ENCODE measurements around the gene CRIM1. TPM values are rescaled to one million over a fixed set of nuclear protein-coding genes. Genes with fewer than 3 reads are reported as not detected.

Gene CRIM1
- total RNA-seq, 6 donors from 2014 or later: 74.7 to 128 (median 110) TPM

DNA sequence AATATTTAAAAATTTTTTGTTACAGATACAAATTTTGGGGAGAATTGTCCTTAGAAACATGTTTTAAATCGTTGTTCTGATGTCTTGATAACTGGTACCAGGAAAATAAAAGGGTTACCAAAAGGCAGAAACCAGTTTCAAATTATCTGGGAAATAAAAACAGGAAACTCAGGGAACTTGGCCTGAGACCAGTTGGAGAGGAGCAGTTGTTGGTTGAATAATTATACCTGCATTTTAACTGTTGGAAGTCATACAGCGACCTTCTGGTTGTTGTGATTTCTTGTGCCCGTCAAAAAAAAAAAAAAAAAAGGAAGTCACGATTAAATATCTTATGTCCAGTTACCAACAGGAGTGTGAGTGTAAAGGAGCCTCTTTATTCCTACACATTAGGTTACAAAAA is 51.8 kb downstream of the CRIM1 start:
- ATAC-seq (ENCODE audit: low FRiP score in 2 of 2): no peak
- Histone ChIP-seq H3K9me3 (no peaks in the 10 kb centered on the region), H3K4me3 (no peak overlapping the region), H3K27me3 (no peaks in the 10 kb centered on the region), H3K4me1 (peaks cover 33 to 70% (median 53%) of the 10 kb centered on the region in 4 donors), H3K27ac (peak overlapping the region in 2 of 4 donors; percentile 61 to 84), H3K36me3 (no peaks in the 10 kb centered on the region)
- DNase-seq: no peak
- WGBS, 2 donors: 41 to 44% methylated on average over 4 of the region's 4 CpGs
- no peak for TF ChIP-seq EP300 (IDR thresholded peaks at IDR 0.05)
- TF ChIP-seq, protein P1, sequence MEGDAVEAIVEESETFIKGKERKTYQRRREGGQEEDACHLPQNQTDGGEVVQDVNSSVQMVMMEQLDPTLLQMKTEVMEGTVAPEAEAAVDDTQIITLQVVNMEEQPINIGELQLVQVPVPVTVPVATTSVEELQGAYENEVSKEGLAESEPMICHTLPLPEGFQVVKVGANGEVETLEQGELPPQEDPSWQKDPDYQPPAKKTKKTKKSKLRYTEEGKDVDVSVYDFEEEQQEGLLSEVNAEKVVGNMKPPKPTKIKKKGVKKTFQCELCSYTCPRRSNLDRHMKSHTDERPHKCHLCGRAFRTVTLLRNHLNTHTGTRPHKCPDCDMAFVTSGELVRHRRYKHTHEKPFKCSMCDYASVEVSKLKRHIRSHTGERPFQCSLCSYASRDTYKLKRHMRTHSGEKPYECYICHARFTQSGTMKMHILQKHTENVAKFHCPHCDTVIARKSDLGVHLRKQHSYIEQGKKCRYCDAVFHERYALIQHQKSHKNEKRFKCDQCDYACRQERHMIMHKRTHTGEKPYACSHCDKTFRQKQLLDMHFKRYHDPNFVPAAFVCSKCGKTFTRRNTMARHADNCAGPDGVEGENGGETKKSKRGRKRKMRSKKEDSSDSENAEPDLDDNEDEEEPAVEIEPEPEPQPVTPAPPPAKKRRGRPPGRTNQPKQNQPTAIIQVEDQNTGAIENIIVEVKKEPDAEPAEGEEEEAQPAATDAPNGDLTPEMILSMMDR (IDR thresholded peaks at IDR 0.05): no peak
- no peak for TF ChIP-seq POLR2A (IDR thresholded peaks at IDR 0.05)
- no peak for TF ChIP-seq POLR2AphosphoS5 (IDR thresholded peaks at IDR 0.05)

DNA sequence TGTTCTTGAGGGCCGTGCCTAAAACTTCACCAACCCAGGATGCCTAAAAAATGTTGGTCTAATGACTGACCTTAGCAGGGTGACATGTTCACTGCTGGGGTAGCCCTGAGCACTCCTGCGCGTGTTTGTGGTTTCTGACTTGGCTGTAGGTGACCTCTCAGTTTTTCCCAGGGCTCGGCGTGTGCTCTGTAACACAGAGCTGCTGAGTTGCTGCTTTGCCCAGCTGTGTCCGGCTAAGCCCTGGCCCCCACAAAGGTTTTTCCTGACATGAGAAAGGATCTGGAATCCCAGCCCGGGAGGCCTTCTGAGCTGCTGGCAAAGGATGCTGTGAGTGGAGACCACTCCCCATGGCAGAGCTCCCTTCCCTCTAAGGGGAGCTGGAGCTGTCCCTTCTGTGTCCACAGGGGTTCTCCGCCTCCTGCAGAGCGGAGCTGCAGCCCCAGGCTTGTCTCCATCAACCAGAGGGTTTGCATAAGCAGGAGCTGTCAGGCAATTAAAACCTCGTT is 52.7 kb downstream of the CRIM1 start:
- Histone ChIP-seq H3K36me3 (no peaks in the 10 kb centered on the region), H3K27me3 (no peaks in the 10 kb centered on the region), H3K27ac (peak overlapping the region in 3 of 4 donors; percentile 22 to 84 (median 61)), H3K4me1 (peaks cover 35 to 79% (median 54%) of the 10 kb centered on the region in 4 donors), H3K9me3 (no peaks in the 10 kb centered on the region), H3K4me3 (no peak overlapping the region)
- DNase-seq (no peak), ATAC-seq (ENCODE audit: low FRiP score in 2 of 2) (peak; percentile 26 to 54)
- 52 to 68% methylated on average over 8 to 9 of the region's 10 CpGs for WGBS, 2 donors
- no peak for TF ChIP-seq POLR2AphosphoS5 (IDR thresholded peaks at IDR 0.05)
- no peak for TF ChIP-seq EP300 (IDR thresholded peaks at IDR 0.05)
- TF ChIP-seq, protein P1 (IDR thresholded peaks at IDR 0.05): no peak
- TF ChIP-seq POLR2A (IDR thresholded peaks at IDR 0.05): no peak

DNA sequence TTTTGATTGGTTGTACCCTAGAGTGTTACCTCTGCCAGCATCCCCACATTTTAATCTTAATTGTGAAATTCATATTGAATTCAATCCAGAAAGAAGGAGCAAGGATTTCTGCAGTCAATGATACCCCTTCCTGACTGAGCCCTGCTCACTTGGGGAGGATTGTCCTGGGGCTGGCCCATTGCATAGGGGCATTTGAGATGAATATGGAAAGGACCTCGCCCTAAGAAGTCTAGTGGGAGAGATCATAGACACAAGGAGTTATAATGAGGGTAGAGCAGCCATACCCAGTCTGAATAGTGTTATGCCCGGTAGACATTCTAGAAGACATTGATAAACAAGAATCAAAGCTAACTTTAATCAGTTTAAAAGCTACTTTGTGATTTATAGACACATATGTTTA is 53.8 kb downstream of the CRIM1 start:
- Histone ChIP-seq H3K27ac (peak overlapping the region in 2 of 4 donors; percentile 36 to 84), H3K4me3 (no peak overlapping the region), H3K4me1 (peaks cover 41 to 72% (median 54%) of the 10 kb centered on the region in 4 donors), H3K9me3 (no peaks in the 10 kb centered on the region), H3K36me3 (no peaks in the 10 kb centered on the region), H3K27me3 (no peaks in the 10 kb centered on the region)
- TF ChIP-seq EP300 (IDR thresholded peaks at IDR 0.05) (no peak), POLR2A (IDR thresholded peaks at IDR 0.05) (no peak), POLR2AphosphoS5 (IDR thresholded peaks at IDR 0.05) (no peak)
- TF ChIP-seq, protein P1 (IDR thresholded peaks at IDR 0.05): no peak
- ATAC-seq (ENCODE audit: low FRiP score in 2 of 2) (no peak), DNase-seq (no peak)
- WGBS, 2 donors: 68 to 83% methylated on average over 2 of the region's 2 CpGs

DNA sequence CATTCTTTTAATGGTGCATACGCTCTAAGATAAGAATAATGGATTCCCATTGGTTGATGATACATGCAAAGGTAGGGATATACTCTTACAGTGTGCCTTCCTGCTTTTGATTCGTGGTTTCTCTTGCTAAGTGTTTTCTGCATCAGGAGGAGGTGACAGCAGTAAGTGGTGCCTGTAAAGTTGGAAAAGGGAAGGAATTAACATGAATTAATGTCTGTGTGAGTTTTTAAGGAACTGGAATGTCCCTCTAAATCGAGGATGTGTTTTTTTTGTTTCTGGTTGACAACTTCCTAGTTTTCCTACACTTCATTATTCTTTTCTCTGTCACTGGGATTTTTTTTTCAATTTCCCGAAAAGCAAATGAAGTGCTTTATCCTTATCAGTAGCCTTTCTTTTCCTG is 54.4 kb downstream of the CRIM1 start:
- no peak for DNase-seq
- Histone ChIP-seq H3K4me3 (no peak overlapping the region), H3K9me3 (no peaks in the 10 kb centered on the region), H3K36me3 (no peaks in the 10 kb centered on the region), H3K27me3 (no peaks in the 10 kb centered on the region), H3K27ac (peak overlapping the region in 2 of 4 donors; percentile 36 to 84), H3K4me1 (peaks cover 39 to 70% (median 56%) of the 10 kb centered on the region in 4 donors)
- ATAC-seq (ENCODE audit: low FRiP score in 2 of 2): no peak
- TF ChIP-seq, protein P1 (IDR thresholded peaks at IDR 0.05): no peak
- TF ChIP-seq POLR2AphosphoS5 (IDR thresholded peaks at IDR 0.05) (no peak), EP300 (IDR thresholded peaks at IDR 0.05) (no peak), POLR2A (IDR thresholded peaks at IDR 0.05) (no peak)
- 27 to 30% methylated on average over 4 of the region's 4 CpGs for WGBS, 2 donors

DNA sequence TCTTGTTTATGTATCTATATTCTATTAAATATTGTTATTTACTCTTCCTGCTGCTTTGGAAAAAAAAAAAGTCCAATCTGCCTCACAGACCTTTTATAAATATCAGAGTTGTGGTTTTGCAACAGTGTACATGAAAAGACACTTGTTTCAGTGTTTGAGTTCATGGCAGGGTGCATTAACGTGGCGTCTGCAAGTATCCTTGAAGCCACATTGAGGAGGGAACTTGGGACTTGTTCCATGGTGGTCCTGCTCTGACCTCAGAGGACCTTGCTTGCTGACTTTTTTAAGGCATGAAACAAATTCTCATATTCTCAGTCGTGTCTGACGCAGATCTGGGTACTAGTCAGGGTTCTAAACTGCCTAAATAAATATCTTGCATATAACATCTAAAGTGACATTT is 55.1 kb downstream of the CRIM1 start:
- Histone ChIP-seq H3K4me3 (no peak overlapping the region), H3K27me3 (no peaks in the 10 kb centered on the region), H3K27ac (peak overlapping the region; percentile 9 to 84 (median 28)), H3K4me1 (peaks cover 40 to 74% (median 56%) of the 10 kb centered on the region in 4 donors), H3K36me3 (no peaks in the 10 kb centered on the region), H3K9me3 (no peaks in the 10 kb centered on the region)
- TF ChIP-seq POLR2A (IDR thresholded peaks at IDR 0.05) (no peak), POLR2AphosphoS5 (IDR thresholded peaks at IDR 0.05) (no peak), EP300 (IDR thresholded peaks at IDR 0.05) (no peak)
- TF ChIP-seq, protein P1 (IDR thresholded peaks at IDR 0.05): no peak
- DNase-seq (no peak), ATAC-seq (ENCODE audit: low FRiP score in 2 of 2) (no peak)
- WGBS, 2 donors: 55% methylated on average over 4 of the region's 4 CpGs

All from upper lobe of left lung (tissue), 6 donors.